ENCODE data around the gene NOVA2.
A peak's percentile ranks its signal among the peaks of the same experiment; 100 is the strongest.
"Not testable (repeated sequence)": the region's sequence is repeated elsewhere in the genome, so short reads cannot be mapped to it uniquely, and the experiment has no call there.

Gene NOVA2

DNA sequence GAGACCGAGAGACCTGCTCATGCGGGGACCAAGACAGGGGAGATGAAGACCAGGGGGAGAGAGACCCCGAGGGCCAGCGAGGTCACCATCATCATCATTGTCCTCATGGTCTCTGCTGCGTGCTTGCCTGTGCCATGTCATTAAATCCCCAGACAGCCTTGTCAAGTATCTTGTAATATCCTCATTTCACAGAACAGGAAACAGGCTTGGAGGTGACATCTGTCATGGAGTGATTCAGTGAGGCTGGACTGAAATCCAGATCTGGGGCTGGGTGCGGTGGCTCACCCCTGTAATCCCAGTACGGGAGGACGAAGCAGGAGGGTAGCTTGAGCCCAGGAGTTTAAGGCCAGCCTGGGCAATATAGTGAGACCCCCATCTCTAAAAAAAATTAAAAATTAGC is 53.2 kb downstream of the NOVA2 start:
- no peak for DNase-seq (ENCODE audit: low spot score)

DNA sequence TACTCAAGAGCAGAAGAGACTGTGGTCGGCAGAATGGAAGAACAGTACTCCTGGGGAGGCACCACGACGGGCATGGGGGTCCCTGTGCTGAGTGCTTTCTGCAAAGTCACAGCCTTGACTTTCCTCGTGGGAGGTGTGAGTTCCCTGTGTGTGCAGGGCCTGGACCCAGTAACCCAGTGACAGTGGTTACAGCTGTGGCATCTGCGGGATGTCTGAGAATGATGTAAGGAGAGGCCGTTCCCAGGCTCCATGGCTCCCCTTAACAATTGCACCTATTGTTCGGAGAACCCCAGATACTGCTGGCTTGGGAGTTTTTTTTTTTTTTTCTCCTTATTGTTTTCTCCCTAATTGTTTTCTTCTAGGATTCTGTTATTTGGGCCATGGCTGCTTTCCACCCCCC is 54.0 kb downstream of the NOVA2 start:
- DNase-seq (ENCODE audit: low spot score): peak; percentile 86

DNA sequence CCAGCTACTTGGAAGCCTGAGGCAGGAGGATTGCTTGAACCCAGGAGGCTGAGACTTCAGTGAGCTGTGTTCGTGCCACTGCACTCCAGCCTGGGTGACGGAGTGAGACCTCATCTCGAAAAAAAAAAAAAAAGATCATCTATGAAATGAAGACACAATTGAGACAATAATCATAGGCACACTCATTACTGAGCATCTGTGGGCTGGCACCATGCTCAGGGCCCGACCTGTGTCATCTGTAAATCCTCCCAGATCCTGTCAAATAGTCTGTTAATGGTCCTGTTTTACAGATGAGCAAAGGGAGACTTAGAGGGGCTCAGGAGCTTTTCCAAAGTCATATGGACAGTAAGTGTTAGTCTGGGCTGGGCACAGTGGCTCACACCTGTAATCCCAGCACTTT is 54.9 kb downstream of the NOVA2 start:
- DNase-seq (ENCODE audit: low spot score): no peak

DNA sequence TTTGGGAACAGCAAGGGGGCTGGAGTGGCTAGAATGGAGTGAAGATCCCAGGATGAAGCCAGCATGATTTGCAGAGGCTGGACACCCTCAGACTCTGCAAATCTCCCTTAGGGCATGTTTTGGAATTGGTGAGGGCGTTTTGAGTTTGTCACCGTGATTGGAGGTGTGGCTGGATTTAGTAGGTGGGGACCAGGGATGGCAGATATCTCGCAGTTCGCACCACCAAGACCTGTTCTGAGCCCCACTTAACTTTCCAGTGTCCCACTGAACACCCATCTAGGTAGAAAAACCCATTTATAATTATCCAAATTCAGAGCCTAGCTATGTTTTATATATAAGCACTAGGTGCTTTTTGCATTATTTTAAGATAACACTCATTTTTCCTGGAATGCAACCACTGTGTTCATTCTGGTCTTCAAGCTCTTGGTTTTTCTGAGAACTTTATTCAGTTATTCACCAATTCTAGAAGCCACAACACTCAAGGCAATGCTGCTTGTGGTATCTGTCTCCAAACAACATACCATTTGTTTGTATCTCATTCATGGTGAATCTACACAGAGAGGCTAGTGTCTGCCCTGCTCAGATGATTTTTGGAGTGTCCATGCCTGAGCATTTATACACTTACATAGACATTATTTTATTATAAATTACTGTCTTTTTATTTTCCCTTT is 56.1 kb downstream of the NOVA2 start:
- peak; percentile 75 for DNase-seq (ENCODE audit: low spot score)

- no peak for DNase-seq (ENCODE audit: low spot score)
These were observed 59.5 kb downstream of the NOVA2 start, which contains the start of gene NANOS2 for GRCh38 chr19:45913874-45914830. Gene NANOS2 (minus strand): TSS chr19:45914778. CDS start chr19:45914693, 85 bp downstream.

- DNase-seq (ENCODE audit: low spot score): no peak
These were observed 62.4 kb downstream of the NOVA2 start for GRCh38 chr19:45911291-45911690.

DNA sequence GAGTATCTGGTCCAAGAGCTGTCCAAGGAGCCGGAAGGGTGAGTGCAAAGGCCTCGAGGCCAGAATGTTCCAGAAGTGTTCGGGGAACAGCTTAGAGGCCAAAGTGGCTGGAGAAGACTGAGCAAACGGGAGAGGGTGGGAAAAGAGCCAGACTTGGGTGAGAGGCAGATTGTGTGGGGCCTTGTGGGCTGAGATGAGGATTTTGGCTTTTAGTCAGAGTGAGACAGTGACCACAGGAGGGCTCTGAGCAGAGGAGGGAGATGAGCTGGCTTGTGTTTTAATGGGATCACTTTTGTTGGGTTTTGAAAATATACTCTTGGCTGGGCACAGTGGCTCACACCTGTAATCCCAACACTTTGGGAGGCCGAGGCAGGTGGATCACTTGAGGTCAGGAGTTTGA is 64.7 kb downstream of the NOVA2 start:
- DNase-seq (ENCODE audit: low spot score): no peak

GRCh38 chr19:45906221-45906620 is 67.4 kb downstream of the NOVA2 start:
- DNase-seq (ENCODE audit: low spot score): no peak

DNA sequence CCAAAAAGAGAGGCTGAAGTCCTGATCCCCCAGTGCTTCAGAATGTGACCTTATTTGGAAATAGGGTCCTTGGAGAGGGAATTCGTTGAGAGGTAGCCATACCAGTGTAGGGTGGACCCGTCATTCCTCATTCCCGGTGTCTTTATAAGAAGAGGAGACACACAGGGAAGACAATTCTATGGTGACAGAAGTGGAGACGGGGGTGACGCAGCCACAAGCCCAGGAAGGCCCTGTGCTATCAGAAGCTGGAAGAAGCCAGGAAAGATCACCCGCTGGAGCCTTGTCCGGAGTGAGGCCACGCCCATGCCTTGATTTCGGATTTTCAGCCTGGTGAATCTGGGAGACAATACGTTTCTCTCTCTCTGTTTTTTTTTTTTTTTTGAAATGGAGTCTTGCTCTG is 68.7 kb downstream of the NOVA2 start:
- DNase-seq (ENCODE audit: low spot score): no peak

GRCh38 chr19:45902651-45903625 is 70.7 kb downstream of the NOVA2 start:
- DNase-seq (ENCODE audit: low spot score): peak; percentile 98

- no peak for DNase-seq (ENCODE audit: low spot score)
These were observed 71.6 kb downstream of the NOVA2 start, which contains the start of gene MYPOP for GRCh38 chr19:45901912-45902650. Gene MYPOP (minus strand): TSS chr19:45902613. CDS start chr19:45901773, 840 bp downstream.

DNA sequence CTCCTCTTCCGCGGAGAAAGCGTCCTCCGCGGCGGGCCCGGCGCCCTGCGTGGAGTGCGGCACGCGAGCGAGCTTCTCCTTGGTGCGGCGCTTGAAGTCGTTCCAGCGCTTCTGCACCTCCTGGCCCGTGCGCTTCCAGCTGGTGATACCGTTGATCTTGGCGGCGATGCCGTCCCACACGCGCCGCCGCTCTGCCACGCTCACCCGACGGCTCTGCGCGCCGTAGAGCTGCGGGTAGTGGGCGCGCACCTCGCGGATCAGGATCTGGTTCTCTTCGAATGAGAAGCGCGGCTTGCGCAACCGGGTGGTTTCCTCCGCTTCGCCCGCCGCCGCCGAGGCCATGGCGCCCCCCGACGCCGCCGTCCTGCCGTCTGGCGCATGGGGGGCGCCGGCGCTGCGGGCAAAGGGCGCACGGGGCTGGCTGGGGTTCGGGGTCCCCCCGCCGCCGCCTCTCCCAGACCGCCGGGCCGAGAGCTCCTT is 72.2 kb downstream of the NOVA2 start:
- no peak for DNase-seq (ENCODE audit: low spot score)

GRCh38 chr19:45900738-45901431 is 72.8 kb downstream of the NOVA2 start:
- no peak for DNase-seq (ENCODE audit: low spot score)

DNA sequence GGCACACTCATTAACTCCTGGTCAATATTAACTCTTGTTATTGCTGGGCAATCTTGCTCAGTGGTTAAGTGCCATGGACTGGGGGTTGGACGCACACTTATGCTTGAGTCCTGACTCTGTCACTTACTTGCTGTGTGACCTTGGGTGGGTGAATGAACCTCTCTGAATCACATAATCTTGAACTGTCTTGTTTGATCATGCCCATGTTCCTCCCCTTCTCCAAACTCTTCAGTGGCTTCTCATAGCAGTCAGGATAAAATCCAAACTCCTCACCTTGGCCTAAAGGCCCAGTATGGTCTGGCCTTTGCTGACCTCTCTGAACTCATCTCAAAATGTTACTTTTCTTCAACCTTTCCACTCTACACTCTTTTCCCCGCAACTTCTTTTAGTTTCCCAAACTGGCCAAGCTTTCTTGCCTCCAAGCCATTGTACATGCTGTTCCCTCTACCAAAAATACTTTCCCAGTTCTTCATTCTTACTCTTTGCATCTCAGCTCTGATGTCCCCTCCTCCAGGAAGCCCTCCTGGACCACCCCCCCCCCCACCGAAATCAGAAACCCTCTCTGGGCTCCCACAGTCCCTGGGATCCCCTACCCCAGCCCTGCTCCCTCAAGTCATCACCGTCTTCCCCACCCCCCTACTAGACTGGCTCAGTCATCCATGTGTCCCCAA is 73.6 kb downstream of the NOVA2 start:
- no peak for DNase-seq (ENCODE audit: low spot score)

GRCh38 chr19:45899253-45899652 is 74.4 kb downstream of the NOVA2 start:
- DNase-seq (ENCODE audit: low spot score): no peak

DNA sequence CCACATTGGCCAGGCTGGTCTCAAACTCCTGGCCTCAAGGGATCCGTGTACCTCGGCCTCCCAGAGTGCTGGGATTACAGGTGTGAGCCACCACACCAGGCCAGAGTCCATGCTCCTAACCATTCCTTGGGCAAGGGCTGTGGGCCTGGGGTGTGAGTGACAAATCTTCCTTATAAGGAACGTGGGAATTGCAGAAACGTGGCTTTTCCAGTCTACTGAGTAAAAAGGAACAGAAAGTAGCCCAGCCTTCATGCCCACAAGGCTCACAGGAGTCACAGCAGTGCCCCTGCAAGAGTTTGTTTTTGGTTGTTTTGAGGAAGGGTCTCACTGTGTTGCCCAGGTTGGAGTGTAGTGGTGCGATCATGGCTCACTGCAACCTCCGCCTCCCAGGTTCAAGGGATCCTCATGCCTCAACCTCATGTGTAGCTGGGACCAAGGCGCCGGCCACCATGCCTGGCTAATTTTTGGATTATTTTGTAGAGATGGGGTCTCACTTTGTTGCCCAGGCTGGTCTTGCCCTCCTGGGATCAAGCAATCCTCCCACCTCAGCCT is 76.3 kb downstream of the NOVA2 start:
- DNase-seq (ENCODE audit: low spot score): no peak

- DNase-seq (ENCODE audit: low spot score): not testable (repeated sequence)
These were observed 77.6 kb downstream of the NOVA2 start for GRCh38 chr19:45895983-45896599.

DNA sequence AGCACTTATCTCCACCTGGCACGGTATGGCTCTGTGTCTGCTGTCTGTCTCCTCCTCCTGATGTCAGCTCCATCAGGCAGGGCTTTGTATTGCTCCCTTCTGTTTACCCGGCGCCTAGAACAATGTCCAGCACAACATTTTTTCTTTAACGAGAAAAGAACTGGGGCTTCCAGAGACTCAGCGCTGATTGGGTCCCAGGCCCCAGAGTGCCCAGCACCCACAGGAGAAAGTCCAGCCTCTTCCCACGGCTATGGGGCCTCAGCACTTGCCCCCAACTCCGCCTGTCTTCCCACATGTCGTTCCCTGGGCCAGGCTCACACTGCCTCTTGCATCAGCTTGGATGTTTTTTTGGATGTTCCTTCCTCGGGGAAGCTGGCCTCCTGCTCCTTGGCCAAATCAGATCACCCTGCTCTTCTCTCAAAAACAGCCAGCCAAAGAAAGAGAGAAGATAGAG is 78.1 kb downstream of the NOVA2 start:
- no peak for DNase-seq (ENCODE audit: low spot score)

GRCh38 chr19:45890877-45891276 is 82.8 kb downstream of the NOVA2 start:
- DNase-seq (ENCODE audit: low spot score): no peak

Data from putamen (tissue), 1 donor.